ENCODE measurements around the gene SNX15. TPM values are rescaled to one million over a fixed set of nuclear protein-coding genes. Genes with fewer than 3 reads are reported as not detected.

Gene SNX15
- total RNA-seq, 4 donors from 2014 or later: 16.0 to 39.2 (median 20.5) TPM

- TF ChIP-seq CTCF (IDR thresholded peaks at IDR 0.05; ENCODE audit: low read depth): no peak
Observed at GRCh38 chr11:65066805-65067291, 39.6 kb downstream of the SNX15 start.

GRCh38 chr11:65067446-65067845 lies 40.2 kb downstream of the SNX15 start:
- TF ChIP-seq CTCF (IDR thresholded peaks at IDR 0.05; ENCODE audit: low read depth): no peak

GRCh38 chr11:65069217-65069616 lies 42.0 kb downstream of the SNX15 start:
- TF ChIP-seq CTCF (IDR thresholded peaks at IDR 0.05; ENCODE audit: low read depth): no peak

GRCh38 chr11:65071907-65072630 lies 44.8 kb downstream of the SNX15 start:
- TF ChIP-seq CTCF (IDR thresholded peaks at IDR 0.05; ENCODE audit: low read depth): no peak

GRCh38 chr11:65072631-65072966 lies 45.4 kb downstream of the SNX15 start:
- no peak for TF ChIP-seq CTCF (IDR thresholded peaks at IDR 0.05; ENCODE audit: low read depth)

- no peak for TF ChIP-seq CTCF (IDR thresholded peaks at IDR 0.05; ENCODE audit: low read depth)
Observed at GRCh38 chr11:65077451-65077850, 50.2 kb downstream of the SNX15 start.

- no peak for TF ChIP-seq CTCF (IDR thresholded peaks at IDR 0.05; ENCODE audit: low read depth)
Observed at GRCh38 chr11:65078151-65078550, 50.9 kb downstream of the SNX15 start.

All from subcutaneous adipose tissue (tissue), 4 donors.